GM12892 (cell line): ENCODE data around the gene SSB.

Experiments
- POLR2A ChIP-seq: IDR thresholded peaks from 2 replicates; pipeline ENCODE4 v1.6.1; 2011; ENCODE audit warnings: low read depth, low read length, control low read depth
- POLR2AphosphoS5 ChIP-seq: IDR thresholded peaks from 2 replicates; pipeline ENCODE4 v1.6.1; 2011; ENCODE audit warnings: low read depth, low read length, control low read depth

DNA sequence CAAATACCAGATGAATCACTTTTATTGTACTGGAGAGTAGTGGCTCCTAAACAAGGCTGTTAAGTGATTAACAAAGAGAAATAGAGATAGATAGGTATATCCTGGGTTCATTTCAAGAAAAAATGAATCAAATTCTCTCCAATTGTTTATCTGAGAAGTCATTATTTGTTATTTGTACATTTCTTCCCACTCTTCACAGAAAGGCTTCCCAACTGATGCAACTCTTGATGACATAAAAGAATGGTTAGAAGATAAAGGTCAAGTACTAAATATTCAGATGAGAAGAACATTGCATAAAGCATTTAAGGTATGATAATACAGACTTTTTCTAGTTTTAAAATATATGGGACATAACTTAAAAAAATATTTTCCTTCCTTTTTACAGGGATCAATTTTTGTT, 7.9 kb downstream of the SSB start:
- TF ChIP-seq POLR2A (no peak), POLR2AphosphoS5 (no peak)
